Activated CD8-positive, alpha-beta T cell treated with anti-CD3 and anti-CD28 coated beads, Interleukin-2, amount 10 ng/mL, durations not matched to agents 7 days and 5 days (primary cell): ENCODE data around the gene ANKH. TPM values are rescaled to one million over a fixed set of nuclear protein-coding genes. Genes with fewer than 3 reads are reported as not detected.
"Not testable (repeated sequence)": the region's sequence is repeated elsewhere in the genome, so short reads cannot be mapped to it uniquely, and the experiment has no call there.

Experiments
- ATAC-seq: fragments of 150-1000 bp; cut with Tn5 transposase; one replicate; pipeline ENCODE4 v1.10.0; 2021; ENCODE audit warnings: moderate library complexity
- CTCF ChIA-PET: fragments of 350-600 bp; sonication (Branson Sonifier 250); formaldehyde crosslinking; loops from one replicate; lab custom pipeline; 2021; ENCODE audit warnings: antibody characterized with exemption; lab: Charles Lee
- POLR2A ChIA-PET: fragments of 350-600 bp; sonication (Branson Sonifier 250); formaldehyde crosslinking; loops from one replicate; lab custom pipeline; 2021; ENCODE audit warnings: antibody characterized with exemption; lab: Charles Lee
- DNase-seq: peaks from one replicate; pipeline ENCODE4 v3.0.0-alpha.2; 2020
- H3K27ac Mint-ChIP-seq: one replicate; pipeline ENCODE4 v1.8.0; 2021; ENCODE audit warnings: mild to moderate bottlenecking, mixed read lengths
- H3K27me3 Mint-ChIP-seq: one replicate; pipeline ENCODE4 v1.8.0; 2021; ENCODE audit warnings: low read depth, mixed read lengths
- H3K36me3 Mint-ChIP-seq: one replicate; pipeline ENCODE4 v1.8.0; 2021; ENCODE audit warnings: low read depth, mixed read lengths
- H3K4me1 Mint-ChIP-seq: one replicate; pipeline ENCODE4 v1.8.0; 2021; ENCODE audit warnings: low read depth, mixed read lengths
- H3K4me3 Mint-ChIP-seq: one replicate; pipeline ENCODE4 v1.8.0; 2021; ENCODE audit warnings: mild to moderate bottlenecking, mixed read lengths
- H3K9me3 Mint-ChIP-seq: one replicate; pipeline ENCODE4 v1.8.0; 2022; ENCODE audit warnings: mixed read lengths; ENCODE audit not compliant: insufficient read depth
- total RNA-seq, 2 experiments: library from RNA; stranded (reverse); gene quantifications; one replicate each; pipeline ENCODE4 v1.2.3, GENCODE V29; 2021

ANKH gene
- total RNA-seq, 2 experiments from 2014 or later = 32.1 to 36.0 TPM

DNA sequence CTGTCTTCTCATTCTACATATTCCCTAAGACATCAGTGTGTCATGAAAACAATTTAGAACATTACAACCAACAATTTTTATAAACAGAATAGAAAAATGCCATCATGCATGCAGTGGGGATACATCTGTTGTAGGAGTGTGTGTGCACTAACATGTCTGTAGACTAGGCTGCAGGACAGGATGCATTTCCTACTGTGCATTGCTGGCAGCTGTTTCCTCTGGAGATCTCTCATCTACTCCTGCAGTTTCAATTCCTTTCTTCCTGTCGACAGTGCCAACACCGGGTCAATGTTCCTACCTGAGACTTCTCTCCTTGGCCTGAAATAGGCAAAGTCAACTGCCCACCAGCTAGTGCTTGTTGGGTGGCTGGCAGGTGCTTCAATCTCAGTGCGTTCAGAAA is 69.8 kb downstream of the ANKH start:
- Mint-ChIP-seq H3K9me3 (no peaks in the 10 kb centered on the region), H3K4me3 (no peak overlapping the region), H3K27me3 (no peaks in the 10 kb centered on the region), H3K36me3 (peaks cover 6% of the 10 kb centered on the region), H3K27ac (no peak overlapping the region), H3K4me1 (peaks cover 26% of the 10 kb centered on the region)
- ChIA-PET POLR2A (no interaction called here), CTCF (interaction anchor here (3.3 kb wide), 1 partner anchor 8 kb away, joined by 13 read pairs; no protein-coding TSS in a partner anchor)
- DNase-seq (no peak), ATAC-seq (no peak)

DNA sequence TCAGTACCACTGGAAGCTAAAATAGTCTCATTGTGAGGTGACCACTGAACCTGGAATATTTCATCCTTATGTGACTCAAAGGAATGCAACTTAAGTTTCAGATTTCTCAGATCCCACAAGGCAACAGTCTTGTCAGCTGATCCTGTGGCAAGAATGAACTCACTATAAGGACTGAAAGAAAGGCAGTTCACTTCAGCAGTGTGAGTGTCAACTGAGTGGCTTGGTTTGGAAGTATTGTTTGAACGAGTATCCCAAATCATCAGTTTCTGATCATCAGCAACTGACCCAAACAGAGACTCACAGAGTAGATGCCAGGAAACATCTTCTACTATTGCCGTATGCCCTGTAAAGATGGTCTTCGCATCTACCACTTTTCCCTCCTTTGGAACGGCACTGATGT is 74.2 kb downstream of the ANKH start:
- H3K36me3 Mint-ChIP-seq, DNase-seq, POLR2A ChIA-PET, ATAC-seq, H3K27ac Mint-ChIP-seq, CTCF ChIA-PET, H3K4me3 Mint-ChIP-seq, H3K27me3 Mint-ChIP-seq, H3K9me3 Mint-ChIP-seq: not testable (repeated sequence)
- peaks cover 16% of the 10 kb centered on the region for H3K4me1 Mint-ChIP-seq

DNA sequence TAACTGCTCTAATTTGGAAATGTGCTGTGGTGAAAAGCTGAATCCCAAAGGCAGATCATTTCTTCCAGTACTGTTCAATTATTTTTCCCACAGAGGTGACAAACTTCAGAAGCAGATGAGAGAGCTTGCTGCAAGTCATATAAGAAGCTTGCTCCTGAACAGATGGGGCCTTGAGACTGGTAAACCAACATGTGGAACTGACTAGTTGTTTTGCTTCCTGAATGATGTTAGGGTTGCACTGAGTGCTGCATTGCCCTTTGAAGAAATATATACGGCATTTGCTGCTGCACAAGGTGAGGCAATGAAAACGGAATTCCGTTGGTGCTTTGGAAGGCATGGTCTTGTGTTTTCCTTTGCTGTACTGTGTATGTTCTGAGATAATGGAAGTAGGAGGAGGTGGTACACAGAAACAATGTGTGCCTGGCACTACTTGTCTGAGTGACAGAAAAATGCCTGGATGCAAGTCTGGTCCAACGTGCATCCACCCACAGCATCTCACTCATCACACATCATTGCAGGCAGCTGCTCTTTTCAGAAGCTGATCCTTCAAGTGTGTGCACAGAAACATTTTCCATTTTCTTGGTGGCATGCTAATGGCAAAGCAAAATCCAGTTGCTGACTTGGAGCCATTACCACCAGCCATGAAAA is 76.9 kb downstream of the ANKH start:
- ChIA-PET POLR2A (no interaction called here), CTCF (interaction anchor here (1.3 kb wide), 1 partner anchor 28 kb away, joined by 3 read pairs; no protein-coding TSS in a partner anchor)
- H3K4me1 Mint-ChIP-seq = peaks cover 7% of the 10 kb centered on the region
- H3K9me3 Mint-ChIP-seq = no peaks in the 10 kb centered on the region
- peaks cover 3% of the 10 kb centered on the region for H3K36me3 Mint-ChIP-seq
- H3K4me3 Mint-ChIP-seq = no peak overlapping the region
- ATAC-seq (no peak), DNase-seq (no peak)
- no peaks in the 10 kb centered on the region for H3K27me3 Mint-ChIP-seq
- H3K27ac Mint-ChIP-seq = no peak overlapping the region

DNA sequence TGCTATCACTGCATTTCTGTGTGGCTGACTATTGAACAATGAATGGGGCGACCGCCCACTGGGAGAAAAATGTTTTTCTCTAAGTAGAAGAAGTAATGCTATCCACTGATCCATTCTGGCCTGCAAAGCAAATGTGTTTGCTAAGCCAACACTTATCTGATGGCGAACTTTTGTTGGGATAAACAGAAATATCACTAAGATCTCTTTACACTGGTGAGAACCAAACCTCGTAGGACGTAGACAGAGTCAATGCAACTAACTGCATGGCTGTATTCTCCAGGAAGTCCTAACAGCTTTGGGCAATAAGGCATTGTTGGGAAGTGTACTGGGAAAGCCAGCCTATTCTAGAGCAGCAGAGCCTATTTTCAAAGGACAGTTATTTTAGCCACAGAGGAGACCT is 77.7 kb downstream of the ANKH start:
- H3K4me1 Mint-ChIP-seq = peaks cover 7% of the 10 kb centered on the region
- no peak overlapping the region for H3K27ac Mint-ChIP-seq
- H3K27me3 Mint-ChIP-seq = no peaks in the 10 kb centered on the region
- H3K36me3 Mint-ChIP-seq = peaks cover 3% of the 10 kb centered on the region
- POLR2A ChIA-PET = no interaction called here
- DNase-seq (no peak), ATAC-seq (no peak)
- no peak overlapping the region for H3K4me3 Mint-ChIP-seq
- CTCF ChIA-PET = no interaction called here
- no peaks in the 10 kb centered on the region for H3K9me3 Mint-ChIP-seq

DNA sequence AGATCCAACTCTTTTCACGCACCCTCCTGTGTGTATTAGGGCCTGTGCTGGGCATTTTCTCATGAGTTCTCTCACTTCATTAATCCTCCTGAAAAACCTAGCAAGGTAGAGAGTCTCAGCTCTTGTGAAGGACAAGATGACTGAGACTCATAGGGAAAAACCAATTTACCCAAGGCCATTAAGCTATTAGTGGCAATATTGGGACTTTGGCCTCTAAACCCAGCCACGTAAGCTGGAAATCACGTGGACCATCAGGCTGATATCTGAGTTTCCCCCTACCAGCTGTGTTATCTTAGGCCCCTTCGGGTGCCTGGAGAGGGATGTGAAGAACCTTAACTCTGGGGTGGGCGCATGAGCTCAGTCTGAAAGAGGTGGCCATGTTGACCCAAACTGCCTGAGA is 80.7 kb downstream of the ANKH start:
- Mint-ChIP-seq H3K4me1 (peaks cover 7% of the 10 kb centered on the region), H3K27ac (no peak overlapping the region), H3K27me3 (no peaks in the 10 kb centered on the region), H3K9me3 (no peaks in the 10 kb centered on the region), H3K36me3 (peaks cover 3% of the 10 kb centered on the region), H3K4me3 (no peak overlapping the region)
- ATAC-seq (no peak), DNase-seq (no peak)
- ChIA-PET CTCF (interaction anchor here (1.3 kb wide), 1 partner anchor 10 kb away, joined by 4 read pairs; no protein-coding TSS in a partner anchor), POLR2A (interaction anchor here (0.6 kb wide), 1 partner anchor 42 kb away, joined by 3 read pairs; no protein-coding TSS in a partner anchor)

DNA sequence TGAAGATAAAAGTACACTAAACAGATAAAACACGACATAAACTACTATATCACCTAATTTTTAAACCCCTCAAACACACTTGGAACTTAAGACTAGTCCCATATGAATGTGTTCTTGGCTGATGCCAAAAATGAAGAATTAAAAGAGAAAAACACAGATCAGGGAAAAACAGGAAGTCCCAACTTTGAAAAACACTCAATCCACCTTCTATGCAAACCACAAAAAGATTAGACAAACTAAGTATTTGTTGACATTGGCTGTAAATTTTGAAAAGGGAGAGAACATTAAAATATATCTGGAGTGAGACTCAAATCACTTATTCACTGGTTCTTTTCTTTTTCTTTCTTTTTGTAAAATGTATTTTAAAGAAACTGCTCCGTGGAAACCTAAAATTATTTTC is 81.4 kb downstream of the ANKH start:
- peaks cover 7% of the 10 kb centered on the region for H3K4me1 Mint-ChIP-seq
- H3K27ac Mint-ChIP-seq = no peak overlapping the region
- H3K4me3 Mint-ChIP-seq = no peak overlapping the region
- CTCF ChIA-PET = no interaction called here
- no peaks in the 10 kb centered on the region for H3K27me3 Mint-ChIP-seq
- peaks cover 3% of the 10 kb centered on the region for H3K36me3 Mint-ChIP-seq
- DNase-seq (no peak), ATAC-seq (no peak)
- no peaks in the 10 kb centered on the region for H3K9me3 Mint-ChIP-seq
- POLR2A ChIA-PET = interaction anchor here (0.6 kb wide), 1 partner anchor 43 kb away, joined by 3 read pairs; no protein-coding TSS in a partner anchor

DNA sequence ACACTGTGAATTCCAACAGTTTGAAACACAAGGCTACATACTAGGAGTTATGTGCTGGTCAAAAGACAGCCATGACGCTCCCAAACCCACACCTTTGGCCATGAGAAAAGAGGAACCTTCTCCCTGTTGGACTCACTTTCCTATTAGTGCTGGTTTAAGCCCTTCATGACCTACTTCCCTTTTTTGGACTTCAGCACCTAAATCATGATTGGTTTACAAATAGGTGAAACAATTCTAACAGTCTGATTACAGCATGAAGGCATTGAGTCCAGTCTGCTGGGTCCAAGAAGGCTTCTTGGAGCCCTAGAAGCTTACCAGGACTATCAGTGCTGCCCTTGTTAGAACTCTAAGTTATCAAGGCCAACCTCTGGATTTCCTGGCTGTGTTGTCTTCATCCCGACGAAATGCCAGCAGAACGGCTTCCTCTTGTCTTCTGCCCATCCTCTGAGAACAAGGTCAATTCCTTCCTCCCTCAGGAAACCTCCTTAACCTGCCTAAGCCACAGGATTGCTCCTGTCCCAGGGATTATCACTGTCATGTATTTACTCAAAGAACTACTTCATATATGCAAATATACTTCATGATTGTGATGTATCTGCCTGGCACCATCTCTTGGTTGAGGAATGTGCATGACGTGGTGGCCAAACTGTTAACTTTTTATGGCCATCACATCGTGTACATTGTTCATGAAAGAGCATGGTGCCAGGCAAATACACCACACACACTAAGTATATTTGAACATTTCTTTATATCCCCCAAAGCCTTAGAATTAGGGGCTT is 83.6 kb downstream of the ANKH start:
- no peak for DNase-seq
- H3K4me1 Mint-ChIP-seq = peaks cover 12% of the 10 kb centered on the region
- no peaks in the 10 kb centered on the region for H3K27me3 Mint-ChIP-seq
- H3K27ac Mint-ChIP-seq = no peak overlapping the region
- ATAC-seq = no peak
- ChIA-PET POLR2A (no interaction called here), CTCF (no interaction called here)
- H3K4me3 Mint-ChIP-seq = no peak overlapping the region
- no peaks in the 10 kb centered on the region for H3K9me3 Mint-ChIP-seq
- H3K36me3 Mint-ChIP-seq = peaks cover 8% of the 10 kb centered on the region

DNA sequence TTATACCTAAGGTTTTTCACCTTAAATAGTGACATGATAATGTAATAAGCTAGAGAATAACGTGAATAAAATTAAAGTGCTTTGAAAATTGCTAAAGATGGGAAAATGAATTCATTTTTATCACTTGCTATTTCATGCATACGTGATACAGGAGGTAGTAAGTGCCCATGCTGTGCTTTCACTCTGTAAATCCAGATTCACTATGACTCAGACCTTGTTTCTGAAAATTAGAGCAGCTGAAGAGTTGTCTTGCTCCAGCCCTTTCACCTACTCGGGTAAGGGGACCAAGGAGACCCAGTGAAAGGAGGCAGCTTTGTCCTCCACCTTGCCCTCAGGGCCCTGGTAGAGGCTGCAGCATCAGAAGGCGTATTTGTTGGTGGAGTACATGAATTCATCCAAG is 87.9 kb downstream of the ANKH start:
- no peak for ATAC-seq
- Mint-ChIP-seq H3K36me3 (peaks cover 14% of the 10 kb centered on the region), H3K27ac (no peak overlapping the region), H3K9me3 (no peaks in the 10 kb centered on the region), H3K4me3 (no peak overlapping the region), H3K4me1 (peaks cover 19% of the 10 kb centered on the region), H3K27me3 (no peaks in the 10 kb centered on the region)
- POLR2A ChIA-PET = no interaction called here
- CTCF ChIA-PET = no interaction called here
- DNase-seq = no peak

DNA sequence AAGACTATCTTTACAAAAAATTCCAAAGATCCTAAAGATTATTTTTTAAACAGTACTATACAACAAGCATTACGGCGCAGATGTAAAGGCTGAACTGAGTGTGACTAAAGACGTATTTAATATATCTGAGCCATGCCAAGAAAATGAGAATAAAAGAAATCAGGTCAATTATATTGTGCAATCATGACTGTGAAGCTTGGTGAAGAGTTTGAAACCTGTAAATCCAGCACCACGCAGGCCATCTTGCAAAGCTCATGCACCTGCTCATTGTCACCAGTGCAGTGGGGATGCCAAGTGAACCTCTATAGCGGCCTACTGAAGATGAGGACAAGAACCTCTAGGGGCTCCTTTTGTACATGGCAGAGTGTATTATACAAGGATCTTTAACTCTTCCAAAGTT is 89.0 kb downstream of the ANKH start:
- no peaks in the 10 kb centered on the region for H3K9me3 Mint-ChIP-seq
- H3K36me3 Mint-ChIP-seq = peaks cover 14% of the 10 kb centered on the region
- ChIA-PET CTCF (interaction anchor here (1.4 kb wide), 1 partner anchor 50 kb away, joined by 3 read pairs; no protein-coding TSS in a partner anchor), POLR2A (no interaction called here)
- no peaks in the 10 kb centered on the region for H3K27me3 Mint-ChIP-seq
- peaks cover 19% of the 10 kb centered on the region for H3K4me1 Mint-ChIP-seq
- no peak overlapping the region for H3K27ac Mint-ChIP-seq
- DNase-seq = no peak
- H3K4me3 Mint-ChIP-seq = no peak overlapping the region
- ATAC-seq = no peak

DNA sequence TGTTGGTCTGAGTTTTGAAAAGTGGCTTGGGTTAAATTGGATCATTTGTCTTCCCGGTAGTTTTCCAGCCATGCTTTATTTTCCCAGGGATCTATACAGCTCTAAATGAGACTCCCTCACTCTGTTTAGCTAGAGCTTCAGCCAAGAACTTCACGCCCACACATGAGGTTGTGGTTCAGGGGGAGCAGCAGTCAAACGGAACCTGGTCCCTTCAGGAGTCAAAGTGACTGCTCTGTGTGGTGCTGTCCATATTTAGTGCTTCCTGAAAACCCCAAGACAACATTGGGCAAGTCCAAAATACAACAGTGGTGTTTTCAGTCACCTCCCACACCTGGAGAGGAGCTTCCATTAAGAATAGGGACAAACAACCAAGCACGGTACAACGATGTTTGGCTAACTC is 90.5 kb downstream of the ANKH start:
- H3K4me3 Mint-ChIP-seq = no peak overlapping the region
- no peaks in the 10 kb centered on the region for H3K27me3 Mint-ChIP-seq
- H3K36me3 Mint-ChIP-seq = peaks cover 14% of the 10 kb centered on the region
- peaks cover 19% of the 10 kb centered on the region for H3K4me1 Mint-ChIP-seq
- H3K27ac Mint-ChIP-seq = no peak overlapping the region
- DNase-seq = no peak
- no peak for ATAC-seq
- POLR2A ChIA-PET = no interaction called here
- H3K9me3 Mint-ChIP-seq = no peaks in the 10 kb centered on the region
- CTCF ChIA-PET = interaction anchor here (1.2 to 1.4 kb wide), 3 partner anchors 10 to 89 kb away, joined by 3 to 4 read pairs (median 3); no protein-coding TSS in a partner anchor

DNA sequence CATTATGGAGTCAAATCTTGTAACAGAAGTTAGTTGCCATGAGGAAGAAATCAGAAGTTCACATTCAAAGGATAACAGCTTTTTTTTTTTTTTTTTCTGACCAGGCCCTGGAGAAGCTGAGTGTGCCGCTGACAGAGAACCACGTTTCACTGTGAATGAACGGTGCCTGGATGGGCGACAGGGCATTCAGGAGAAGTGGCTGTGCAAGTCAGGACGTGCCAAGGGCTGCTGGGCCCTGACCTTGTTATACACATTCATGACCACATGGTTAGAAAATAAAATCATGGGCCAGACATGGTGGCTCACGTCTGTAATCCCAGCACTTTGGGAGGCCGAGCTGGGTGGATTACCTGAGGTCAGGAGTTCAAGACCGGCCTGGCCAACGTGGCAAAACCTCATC is 91.6 kb downstream of the ANKH start:
- Mint-ChIP-seq H3K4me3 (no peak overlapping the region), H3K36me3 (peaks cover 14% of the 10 kb centered on the region), H3K4me1 (peaks cover 19% of the 10 kb centered on the region), H3K27ac (no peak overlapping the region), H3K27me3 (no peaks in the 10 kb centered on the region), H3K9me3 (no peaks in the 10 kb centered on the region)
- CTCF ChIA-PET = interaction anchor here (1.4 kb wide), 2 partner anchors 11 to 90 kb away, joined by 3 to 4 read pairs; no protein-coding TSS in a partner anchor
- POLR2A ChIA-PET = no interaction called here
- ATAC-seq = no peak
- DNase-seq = no peak

DNA sequence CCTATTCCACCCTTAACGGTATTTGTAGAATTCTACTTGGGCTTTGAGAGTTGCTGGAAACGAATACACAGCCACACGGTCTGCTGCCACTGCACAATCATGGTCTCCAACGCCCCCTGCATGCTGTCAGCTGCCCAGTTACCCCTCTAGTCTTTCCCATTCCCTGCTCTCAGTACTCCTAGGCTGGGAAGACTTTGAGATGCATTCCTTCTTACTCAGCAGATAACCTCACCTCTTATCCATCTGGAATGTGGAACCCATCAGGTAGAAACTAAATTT is 92.8 kb downstream of the ANKH start:
- CTCF ChIA-PET = no interaction called here
- Mint-ChIP-seq H3K4me3 (no peak overlapping the region), H3K9me3 (no peaks in the 10 kb centered on the region), H3K4me1 (peaks cover 16% of the 10 kb centered on the region), H3K27ac (no peak overlapping the region), H3K36me3 (peaks cover 11% of the 10 kb centered on the region), H3K27me3 (no peaks in the 10 kb centered on the region)
- DNase-seq (no peak), ATAC-seq (no peak)
- POLR2A ChIA-PET = no interaction called here
